GM10266 (cell line): Measurements from ENCODE around the gene METTL16.

Experiments
- DNase-seq: peaks from one replicate; pipeline ENCODE4 v3.0.0; 2012; ENCODE audit errors: extremely low spot score
- TF ChIP-seq, protein P1 (sequence below): IDR thresholded peaks from 2 replicates; pipeline ENCODE4 v1.5.1; 2012; ENCODE audit warnings: mild to moderate bottlenecking, low read depth; ENCODE audit not compliant: control insufficient read depth, insufficient read depth; ENCODE audit errors: missing control alignments

Gene METTL16

DNA sequence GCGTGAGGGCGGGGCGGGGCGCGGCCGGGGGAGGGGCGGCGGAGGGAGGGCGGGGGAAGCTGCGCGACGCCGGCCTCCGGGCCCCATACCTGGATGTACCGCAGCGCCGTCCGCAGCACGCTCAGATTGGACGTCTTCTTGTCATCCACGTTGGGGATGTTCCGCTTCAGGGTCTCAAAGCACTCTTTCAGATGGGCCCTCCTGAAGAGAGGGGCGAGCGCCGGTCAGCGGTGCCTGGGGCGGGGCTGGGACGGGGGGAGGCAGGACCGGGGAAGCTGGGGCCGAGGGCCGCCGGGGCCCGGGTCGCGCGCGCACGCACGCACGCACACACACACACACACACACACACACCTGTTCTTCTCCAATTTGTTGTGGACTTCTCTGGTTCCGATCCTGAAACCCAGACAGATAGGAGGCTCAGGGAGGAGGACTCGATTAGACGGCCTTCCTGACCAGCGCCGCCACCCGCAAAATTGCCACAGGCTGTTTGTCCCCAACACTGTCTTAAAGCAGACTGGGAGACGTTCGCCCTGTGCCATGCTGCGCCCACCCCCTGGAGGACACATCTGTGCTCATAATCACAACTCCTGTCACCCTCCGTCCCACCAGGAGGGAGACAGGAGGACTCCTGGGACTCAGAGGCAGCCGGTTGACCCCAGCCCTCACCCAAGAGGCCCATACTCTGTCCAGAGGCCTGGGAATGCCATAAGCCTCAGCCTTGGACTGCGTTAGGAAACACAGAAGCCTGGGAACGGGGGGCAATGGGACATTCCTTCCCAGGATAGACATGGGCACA, 117.5 kb downstream of the METTL16 start:
- TF ChIP-seq, protein P1, sequence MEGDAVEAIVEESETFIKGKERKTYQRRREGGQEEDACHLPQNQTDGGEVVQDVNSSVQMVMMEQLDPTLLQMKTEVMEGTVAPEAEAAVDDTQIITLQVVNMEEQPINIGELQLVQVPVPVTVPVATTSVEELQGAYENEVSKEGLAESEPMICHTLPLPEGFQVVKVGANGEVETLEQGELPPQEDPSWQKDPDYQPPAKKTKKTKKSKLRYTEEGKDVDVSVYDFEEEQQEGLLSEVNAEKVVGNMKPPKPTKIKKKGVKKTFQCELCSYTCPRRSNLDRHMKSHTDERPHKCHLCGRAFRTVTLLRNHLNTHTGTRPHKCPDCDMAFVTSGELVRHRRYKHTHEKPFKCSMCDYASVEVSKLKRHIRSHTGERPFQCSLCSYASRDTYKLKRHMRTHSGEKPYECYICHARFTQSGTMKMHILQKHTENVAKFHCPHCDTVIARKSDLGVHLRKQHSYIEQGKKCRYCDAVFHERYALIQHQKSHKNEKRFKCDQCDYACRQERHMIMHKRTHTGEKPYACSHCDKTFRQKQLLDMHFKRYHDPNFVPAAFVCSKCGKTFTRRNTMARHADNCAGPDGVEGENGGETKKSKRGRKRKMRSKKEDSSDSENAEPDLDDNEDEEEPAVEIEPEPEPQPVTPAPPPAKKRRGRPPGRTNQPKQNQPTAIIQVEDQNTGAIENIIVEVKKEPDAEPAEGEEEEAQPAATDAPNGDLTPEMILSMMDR = no peak
- DNase-seq = no peak

DNA sequence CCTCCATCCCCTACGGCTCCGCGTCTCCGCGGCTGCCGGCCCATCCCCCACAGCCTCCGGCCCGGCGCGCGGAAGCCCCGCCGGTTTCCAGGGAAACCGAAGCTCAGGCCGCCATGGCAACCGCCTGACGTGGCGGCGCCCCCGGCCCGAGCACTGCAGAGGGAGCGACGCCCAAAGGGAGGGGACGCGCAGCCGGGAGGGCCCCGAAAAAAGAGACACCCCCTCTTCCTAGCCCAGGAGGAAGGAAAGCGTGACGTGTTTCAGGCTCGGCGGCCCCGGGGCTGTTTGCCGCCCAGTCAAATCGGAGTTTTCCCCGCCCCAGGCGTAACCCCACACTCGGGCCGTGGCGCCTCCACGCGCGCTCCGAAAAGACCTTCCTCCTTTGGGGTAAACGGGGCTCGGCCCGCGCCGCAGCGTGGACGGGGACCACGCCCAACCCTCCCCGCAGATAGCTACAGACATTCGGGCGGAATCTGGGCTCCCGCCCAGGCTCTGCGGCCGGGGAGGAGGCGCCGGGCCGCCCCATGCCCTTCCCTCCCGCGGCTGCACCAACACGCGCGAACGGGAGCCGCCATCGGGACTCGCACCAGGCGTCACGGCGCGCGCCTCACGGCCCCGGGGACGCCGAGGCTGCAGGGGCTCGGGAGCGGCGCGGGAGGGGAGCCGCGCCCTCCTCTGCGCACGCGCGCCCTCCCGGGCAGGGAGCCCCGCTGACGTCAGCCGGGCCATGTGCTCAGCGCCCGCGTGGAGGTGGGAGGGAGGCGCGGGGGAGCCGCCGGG, 118.3 kb downstream of the METTL16 start:
- peak; percentile 97 for DNase-seq

DNA sequence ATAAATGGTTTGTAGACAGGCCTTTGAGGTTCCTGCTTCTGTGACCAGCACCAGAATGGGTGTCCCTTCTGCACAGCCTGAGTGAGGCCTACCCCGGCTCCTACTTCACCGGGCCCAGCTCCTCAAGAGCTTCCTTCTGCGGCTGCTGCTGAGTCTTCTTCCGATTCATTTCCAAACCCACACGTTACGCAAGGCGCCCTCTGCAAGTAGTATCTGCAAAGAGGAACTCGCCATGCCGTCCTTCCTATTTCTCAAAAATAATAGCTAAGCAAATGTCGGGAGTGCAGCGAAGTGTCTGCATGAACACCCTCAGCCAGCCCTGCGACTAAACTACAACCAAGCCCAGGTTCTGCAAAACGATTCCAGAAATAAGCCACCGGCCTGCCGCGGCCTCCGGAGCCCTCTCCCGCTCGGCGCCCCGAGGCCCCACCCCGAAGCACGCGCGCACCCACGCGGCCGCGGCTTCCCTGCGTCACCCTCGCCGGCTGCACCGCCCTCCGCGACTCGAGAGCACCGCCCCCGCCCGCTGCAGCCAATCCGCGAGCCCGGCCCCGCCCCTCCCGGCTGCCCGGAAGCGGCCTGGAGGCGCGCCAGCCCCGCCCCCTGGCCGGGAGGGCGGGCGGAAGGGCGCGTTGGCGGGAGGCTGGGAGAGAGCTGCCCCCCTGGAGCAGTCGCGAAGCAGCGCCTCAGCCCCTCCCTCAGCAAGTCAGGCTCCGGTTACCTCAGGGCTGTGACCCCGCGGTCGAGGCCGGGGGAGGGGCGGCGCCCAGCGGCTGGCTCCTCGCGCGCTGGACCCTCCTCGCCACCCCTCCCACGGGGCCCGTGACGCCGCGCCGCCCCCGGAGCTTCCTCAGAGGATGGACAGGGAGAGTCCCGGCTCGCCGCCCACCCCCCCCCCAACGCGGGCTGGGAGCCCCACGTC, 119.2 kb downstream of the METTL16 start:
- DNase-seq = peak; percentile 98
- TF ChIP-seq, protein P1 = no peak

More for the DNA sequence above, 118.3 kb downstream of the METTL16 start:
- TF ChIP-seq, protein P1 = no peak

DNA sequence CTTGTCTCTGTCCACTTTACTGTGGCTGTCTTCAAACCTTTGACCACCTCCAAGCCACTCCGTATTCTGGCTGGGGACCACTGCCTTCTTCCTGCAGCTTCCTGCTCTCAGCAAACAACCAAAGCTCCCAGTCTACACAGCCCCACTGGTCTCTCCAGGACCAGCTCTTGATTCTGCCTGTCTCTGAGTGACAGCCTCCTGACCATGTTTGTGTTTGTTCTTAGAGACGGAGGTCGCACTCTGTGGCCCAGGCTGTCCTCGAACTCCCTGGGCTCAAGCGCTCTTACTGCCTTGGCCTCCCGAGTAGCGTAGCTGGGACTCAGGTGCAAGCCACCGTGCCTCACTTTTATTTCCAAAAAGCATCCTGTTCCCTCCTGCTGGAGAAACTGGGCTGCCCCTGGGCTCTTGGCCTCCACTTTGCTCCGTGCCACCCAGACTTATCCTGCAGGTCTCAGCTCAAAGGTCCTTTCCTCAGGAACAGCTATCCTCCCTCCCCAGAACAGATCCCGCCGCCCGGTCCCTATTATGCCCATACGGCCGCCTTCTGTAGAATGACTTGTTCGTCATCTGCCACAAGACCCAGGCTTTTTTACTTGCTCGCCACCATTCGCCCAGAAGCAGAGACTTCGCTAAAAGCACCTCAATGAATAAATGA, 120.0 kb downstream of the METTL16 start:
- DNase-seq = no peak
- TF ChIP-seq, protein P1 = no peak

DNA sequence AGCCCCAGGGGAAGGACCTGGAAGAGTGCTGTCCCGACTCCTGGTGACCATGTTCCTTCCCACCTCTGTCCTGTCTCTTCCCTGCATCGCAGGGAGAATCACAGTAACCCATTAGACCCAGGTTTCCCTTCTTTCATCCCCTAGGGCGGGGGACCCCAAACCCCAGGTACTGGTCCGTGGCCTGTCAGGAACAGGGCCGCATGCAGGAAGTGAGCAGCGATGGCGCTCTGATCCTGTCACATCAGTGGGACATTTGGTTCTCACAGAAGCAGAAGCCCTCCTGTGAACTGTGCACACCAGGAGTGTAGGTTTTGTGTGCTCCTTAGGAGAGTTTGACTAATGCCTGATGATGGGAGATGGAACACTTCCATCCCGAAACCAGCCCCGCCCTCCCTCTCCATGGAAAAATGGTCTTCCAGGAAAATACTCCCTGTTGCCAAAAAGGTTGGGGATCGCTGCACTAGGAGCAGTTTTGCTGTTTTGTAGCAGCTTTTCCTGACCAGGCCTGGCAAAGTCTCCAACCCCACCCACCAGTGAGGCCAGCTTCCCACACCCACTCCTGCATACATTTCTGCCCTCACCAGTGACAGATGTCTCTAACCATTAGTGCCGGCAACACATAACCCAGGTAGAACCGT, 121.4 kb downstream of the METTL16 start:
- TF ChIP-seq, protein P1 = no peak
- no peak for DNase-seq

GRCh38 chr17:2388683-2389055, 123.0 kb downstream of the METTL16 start:
- TF ChIP-seq, protein P1 = no peak

More at GRCh38 chr17:2388683-2389055, 123.0 kb downstream of the METTL16 start:
- DNase-seq = no peak
